Activated CD8-positive, alpha-beta memory T cell treated with anti-CD3 and anti-CD28 coated beads for 4 hours (primary cell): Measurements from ENCODE around the gene IVL.
A peak's percentile ranks its signal among the peaks of the same experiment; 100 is the strongest.

Experiments used
- DNase-seq, 2 donors: peaks; one replicate each; pipeline ENCODE4 v3.0.0-alpha.2; 2020; ENCODE audit warnings: low read depth in 2 of 2

The IVL gene

GRCh38 chr1:152907686-152908601 is at the start of gene IVL:
Gene IVL, plus strand, starts transcription at chr1:152908546. Its CDS starts 1,252 bp downstream, at chr1:152909798.
- DNase-seq = no peak

GRCh38 chr1:152859696-152860095 is 48.6 kb upstream of the IVL start, which contains the start of gene LCE7A:
Gene LCE7A, plus strand, starts transcription at chr1:152859996. Its CDS starts 702 bp downstream, at chr1:152860698.
- DNase-seq = no peak

- no peak for DNase-seq
Observed at GRCh38 chr1:152860129-152860528, 48.2 kb upstream of the IVL start.

GRCh38 chr1:152861374-152861773 is 47.0 kb upstream of the IVL start:
- no peak for DNase-seq

- no peak for DNase-seq
Observed at GRCh38 chr1:152864443-152864842, 43.9 kb upstream of the IVL start.

GRCh38 chr1:152866321-152866720 is 42.0 kb upstream of the IVL start:
- DNase-seq = no peak

GRCh38 chr1:152869808-152870419 is 38.4 kb upstream of the IVL start:
- DNase-seq = peak; percentile 23 to 25

GRCh38 chr1:152870831-152871730 is 37.3 kb upstream of the IVL start:
- no peak for DNase-seq

GRCh38 chr1:152871731-152872126 is 36.6 kb upstream of the IVL start:
- no peak for DNase-seq

GRCh38 chr1:152873495-152873894 is 34.9 kb upstream of the IVL start:
- DNase-seq = no peak

- DNase-seq = no peak
Observed at GRCh38 chr1:152876827-152877226, 31.5 kb upstream of the IVL start.

- no peak for DNase-seq
Observed at GRCh38 chr1:152878042-152878441, 30.3 kb upstream of the IVL start, which contains the start of gene SMCP. Gene SMCP, plus strand, starts transcription at chr1:152878322. Its CDS starts 6,101 bp downstream, at chr1:152884423.

GRCh38 chr1:152879559-152880198 is 28.7 kb upstream of the IVL start:
- no peak for DNase-seq

- no peak for DNase-seq
Observed at GRCh38 chr1:152880316-152880715, 28.0 kb upstream of the IVL start.

GRCh38 chr1:152880907-152881306 is 27.4 kb upstream of the IVL start:
- no peak for DNase-seq

GRCh38 chr1:152884085-152884484 is 24.3 kb upstream of the IVL start:
- DNase-seq = no peak

GRCh38 chr1:152884506-152884905 is 23.8 kb upstream of the IVL start:
- no peak for DNase-seq

- DNase-seq = no peak
Observed at GRCh38 chr1:152884966-152885624, 23.3 kb upstream of the IVL start.

- no peak for DNase-seq
Observed at GRCh38 chr1:152886085-152886484, 22.3 kb upstream of the IVL start.

- DNase-seq = no peak
Observed at GRCh38 chr1:152886758-152887409, 21.5 kb upstream of the IVL start.
